ENCODE results near the gene TCERG1L. TPM values are rescaled to one million over a fixed set of nuclear protein-coding genes. Genes with fewer than 3 reads are reported as not detected.

TCERG1L gene
- total RNA-seq, 1 experiment from 2014 or later: not detected

DNA sequence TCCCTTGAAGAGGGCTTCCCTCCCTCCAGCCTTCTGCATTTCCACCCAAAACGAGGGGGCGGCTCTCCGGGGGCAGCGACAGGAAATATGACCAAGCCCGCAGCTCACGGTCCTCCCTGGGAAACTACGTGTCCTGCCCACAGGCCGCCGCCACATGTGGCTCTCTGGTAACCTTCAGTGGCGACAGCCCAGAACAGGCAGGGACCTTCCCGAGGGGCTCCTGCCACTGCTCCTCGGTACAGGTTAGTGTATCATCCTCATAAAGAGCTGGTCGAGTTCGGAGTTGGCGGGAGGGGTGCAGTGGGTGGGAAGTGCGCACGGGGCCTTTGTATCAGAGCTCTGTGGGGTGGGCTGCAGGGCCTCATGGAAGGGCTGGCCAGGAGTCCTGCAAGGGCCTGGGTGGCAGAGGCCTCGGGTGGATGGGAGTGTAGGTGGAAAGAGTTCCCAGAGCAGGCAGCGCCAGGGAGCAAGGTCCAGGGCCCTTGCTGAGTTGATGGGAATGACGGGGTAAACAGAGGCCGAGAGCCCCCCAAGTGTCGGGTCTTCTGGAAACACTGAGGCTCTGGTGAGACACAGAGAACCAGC is 66.0 kb downstream of the TCERG1L start:
- Mint-ChIP-seq H3K36me3 (ENCODE audit: insufficient read depth, unreplicated experiment) (no peaks in the 10 kb centered on the region), H3K4me1 (ENCODE audit: low read depth, unreplicated experiment) (no peaks in the 10 kb centered on the region), H3K4me3 (ENCODE audit: low read depth, unreplicated experiment) (no peak overlapping the region), H3K9me3 (ENCODE audit: low read depth, unreplicated experiment) (peaks cover 14% of the 10 kb centered on the region), H3K27ac (ENCODE audit: unreplicated experiment) (no peak overlapping the region), H3K27me3 (ENCODE audit: unreplicated experiment) (no peaks in the 10 kb centered on the region)
- no peak for DNase-seq
- TF ChIP-seq, protein P1, sequence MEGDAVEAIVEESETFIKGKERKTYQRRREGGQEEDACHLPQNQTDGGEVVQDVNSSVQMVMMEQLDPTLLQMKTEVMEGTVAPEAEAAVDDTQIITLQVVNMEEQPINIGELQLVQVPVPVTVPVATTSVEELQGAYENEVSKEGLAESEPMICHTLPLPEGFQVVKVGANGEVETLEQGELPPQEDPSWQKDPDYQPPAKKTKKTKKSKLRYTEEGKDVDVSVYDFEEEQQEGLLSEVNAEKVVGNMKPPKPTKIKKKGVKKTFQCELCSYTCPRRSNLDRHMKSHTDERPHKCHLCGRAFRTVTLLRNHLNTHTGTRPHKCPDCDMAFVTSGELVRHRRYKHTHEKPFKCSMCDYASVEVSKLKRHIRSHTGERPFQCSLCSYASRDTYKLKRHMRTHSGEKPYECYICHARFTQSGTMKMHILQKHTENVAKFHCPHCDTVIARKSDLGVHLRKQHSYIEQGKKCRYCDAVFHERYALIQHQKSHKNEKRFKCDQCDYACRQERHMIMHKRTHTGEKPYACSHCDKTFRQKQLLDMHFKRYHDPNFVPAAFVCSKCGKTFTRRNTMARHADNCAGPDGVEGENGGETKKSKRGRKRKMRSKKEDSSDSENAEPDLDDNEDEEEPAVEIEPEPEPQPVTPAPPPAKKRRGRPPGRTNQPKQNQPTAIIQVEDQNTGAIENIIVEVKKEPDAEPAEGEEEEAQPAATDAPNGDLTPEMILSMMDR (IDR thresholded peaks at IDR 0.05; ENCODE audit: unreplicated experiment): no peak
- intact Hi-C loops (cut with micrococcal nuclease; ENCODE audit: unreplicated experiment): no loop called here
- no TSS peak for BruUV-seq (replicated peaks)
- CTCF ChIA-PET: no interaction called here

DNA sequence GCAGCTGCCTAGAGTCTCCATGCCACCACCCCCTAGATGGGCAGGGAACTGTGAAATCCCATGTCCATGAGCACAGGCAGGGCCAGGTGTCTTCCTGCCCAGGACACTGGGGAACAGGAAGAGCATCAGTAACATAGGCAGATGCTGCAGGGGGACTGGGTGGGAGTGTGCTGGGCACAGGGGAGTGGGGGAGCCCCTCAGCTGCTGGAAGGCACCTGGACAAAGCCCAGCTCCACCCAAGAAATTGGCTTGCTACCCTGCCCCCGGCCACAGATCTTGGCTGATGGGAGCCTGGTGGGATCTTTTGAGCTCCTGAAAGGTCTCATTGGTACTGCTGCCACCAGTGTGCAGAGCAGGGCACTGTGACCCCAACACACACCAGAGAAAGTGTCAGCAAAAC is 66.7 kb downstream of the TCERG1L start:
- TF ChIP-seq, protein P1 (IDR thresholded peaks at IDR 0.05; ENCODE audit: unreplicated experiment): no peak
- no TSS peak for BruUV-seq (replicated peaks)
- H3K4me3 Mint-ChIP-seq (ENCODE audit: low read depth, unreplicated experiment): no peak overlapping the region
- DNase-seq: no peak
- H3K27me3 Mint-ChIP-seq (ENCODE audit: unreplicated experiment): no peaks in the 10 kb centered on the region
- no peaks in the 10 kb centered on the region for H3K36me3 Mint-ChIP-seq (ENCODE audit: insufficient read depth, unreplicated experiment)
- intact Hi-C loops (cut with micrococcal nuclease; ENCODE audit: unreplicated experiment): no loop called here
- CTCF ChIA-PET: no interaction called here
- no peak overlapping the region for H3K27ac Mint-ChIP-seq (ENCODE audit: unreplicated experiment)
- no peaks in the 10 kb centered on the region for H3K4me1 Mint-ChIP-seq (ENCODE audit: low read depth, unreplicated experiment)
- H3K9me3 Mint-ChIP-seq (ENCODE audit: low read depth, unreplicated experiment): peaks cover 18% of the 10 kb centered on the region

DNA sequence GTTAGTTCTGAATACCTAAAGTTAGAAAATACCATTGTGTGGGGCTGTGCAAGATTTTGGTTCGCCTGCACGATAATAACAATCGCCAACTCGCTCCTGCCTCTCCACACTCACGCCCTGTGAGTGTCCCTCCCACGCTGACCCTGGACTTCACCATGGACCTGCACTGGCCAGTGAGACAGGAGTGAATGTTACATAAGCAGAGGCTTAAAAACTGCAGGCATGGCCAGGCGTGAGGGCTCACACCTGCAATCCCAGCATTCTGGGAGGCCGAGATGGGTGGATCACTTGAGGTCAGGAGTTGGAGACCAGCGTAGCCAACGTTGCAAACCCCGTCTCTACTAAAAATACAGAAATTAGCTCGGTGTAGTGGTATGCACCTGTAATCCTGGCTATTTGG is 68.4 kb downstream of the TCERG1L start:
- no TSS peak for BruUV-seq (replicated peaks)
- intact Hi-C loops (cut with micrococcal nuclease; ENCODE audit: unreplicated experiment): no loop called here

DNA sequence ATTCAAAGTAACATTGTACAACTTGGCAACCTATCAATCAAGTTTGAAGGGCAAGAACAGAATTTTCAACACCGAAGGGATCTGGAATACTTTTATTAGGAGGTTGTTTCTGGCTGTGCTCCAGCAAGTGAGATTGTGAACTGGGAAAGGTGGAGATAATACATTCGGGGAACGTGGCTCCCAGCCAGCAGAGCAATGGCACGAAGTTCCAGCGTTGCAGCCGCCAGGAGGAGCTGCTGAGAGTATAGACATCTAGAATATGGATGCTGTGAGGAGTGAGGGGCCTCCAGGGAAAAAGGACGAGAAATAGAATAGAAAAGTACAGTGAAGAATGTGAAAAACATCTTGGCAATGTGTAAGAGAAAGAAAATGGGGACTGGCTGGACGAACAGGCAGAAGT is 69.5 kb downstream of the TCERG1L start:
- intact Hi-C loops (cut with micrococcal nuclease; ENCODE audit: unreplicated experiment): no loop called here
- H3K4me1 Mint-ChIP-seq (ENCODE audit: low read depth, unreplicated experiment): no peaks in the 10 kb centered on the region
- TF ChIP-seq, protein P1 (IDR thresholded peaks at IDR 0.05; ENCODE audit: unreplicated experiment): no peak
- H3K4me3 Mint-ChIP-seq (ENCODE audit: low read depth, unreplicated experiment): no peak overlapping the region
- CTCF ChIA-PET: no interaction called here
- no TSS peak for BruUV-seq (replicated peaks)
- DNase-seq: no peak
- H3K9me3 Mint-ChIP-seq (ENCODE audit: low read depth, unreplicated experiment): peaks cover 16% of the 10 kb centered on the region
- H3K27me3 Mint-ChIP-seq (ENCODE audit: unreplicated experiment): no peaks in the 10 kb centered on the region
- H3K36me3 Mint-ChIP-seq (ENCODE audit: insufficient read depth, unreplicated experiment): no peaks in the 10 kb centered on the region
- H3K27ac Mint-ChIP-seq (ENCODE audit: unreplicated experiment): no peak overlapping the region

More for the DNA sequence above, 68.4 kb downstream of the TCERG1L start:
- Mint-ChIP-seq H3K4me1 (ENCODE audit: low read depth, unreplicated experiment) (no peaks in the 10 kb centered on the region), H3K9me3 (ENCODE audit: low read depth, unreplicated experiment) (peaks cover 18% of the 10 kb centered on the region), H3K27ac (ENCODE audit: unreplicated experiment) (no peak overlapping the region), H3K27me3 (ENCODE audit: unreplicated experiment) (no peaks in the 10 kb centered on the region), H3K36me3 (ENCODE audit: insufficient read depth, unreplicated experiment) (no peaks in the 10 kb centered on the region), H3K4me3 (ENCODE audit: low read depth, unreplicated experiment) (no peak overlapping the region)
- CTCF ChIA-PET: no interaction called here
- no peak for DNase-seq
- TF ChIP-seq, protein P1 (IDR thresholded peaks at IDR 0.05; ENCODE audit: unreplicated experiment): no peak

Measured in Calu3 (cell line).